NOMO-1 treated with DMSO at 0.1 percent for 48 hours (cell line): ENCODE data around the gene FMO1.
"Not testable (repeated sequence)": the region's sequence is repeated elsewhere in the genome, so short reads cannot be mapped to it uniquely, and the experiment has no call there.

Experiments used
- DNase-seq: peaks from one replicate; lab custom pipeline; 2025; ENCODE audit not compliant: unreplicated experiment; lab: John Stamatoyannopoulos, UW

Gene FMO1

DNA sequence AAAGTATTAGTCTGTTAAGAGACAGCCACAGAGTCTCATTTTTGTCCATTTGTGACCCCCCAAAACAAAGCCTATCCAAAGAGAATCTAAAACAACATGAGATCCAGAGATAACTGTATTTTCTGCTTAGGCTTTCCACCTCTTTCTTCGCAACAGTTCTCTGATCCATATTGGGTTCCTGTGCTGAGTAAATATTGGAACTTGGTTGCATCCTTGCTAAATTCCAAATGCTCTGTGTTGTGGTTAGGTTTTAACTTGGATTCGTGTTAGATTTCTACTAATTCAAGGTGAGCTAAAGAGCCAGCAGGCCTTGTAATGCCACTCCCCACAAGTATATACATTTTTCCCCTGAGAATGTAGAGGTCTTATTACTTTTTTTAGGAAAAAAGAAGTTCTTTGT lies 29.2 kb downstream of the FMO1 start:
- no peak for DNase-seq

DNA sequence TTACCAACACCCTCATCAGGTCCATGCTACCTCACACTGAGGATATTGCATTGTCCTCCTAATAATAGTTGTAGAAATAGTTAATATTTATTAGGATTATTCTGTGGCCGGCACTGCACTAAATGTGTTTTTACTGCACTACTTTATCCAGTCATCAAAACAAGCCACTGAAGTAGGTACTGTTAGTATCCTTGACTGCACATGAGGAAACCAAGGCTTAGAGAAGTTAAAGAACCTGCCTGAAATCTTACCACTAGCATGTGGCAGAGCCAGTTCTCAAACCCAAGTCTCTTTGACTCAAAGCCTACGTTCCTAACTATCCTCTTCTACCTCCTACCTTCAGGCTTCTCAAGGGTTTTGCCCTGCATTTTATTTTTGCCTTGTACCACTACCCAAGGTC lies 30.9 kb downstream of the FMO1 start:
- DNase-seq: no peak

DNA sequence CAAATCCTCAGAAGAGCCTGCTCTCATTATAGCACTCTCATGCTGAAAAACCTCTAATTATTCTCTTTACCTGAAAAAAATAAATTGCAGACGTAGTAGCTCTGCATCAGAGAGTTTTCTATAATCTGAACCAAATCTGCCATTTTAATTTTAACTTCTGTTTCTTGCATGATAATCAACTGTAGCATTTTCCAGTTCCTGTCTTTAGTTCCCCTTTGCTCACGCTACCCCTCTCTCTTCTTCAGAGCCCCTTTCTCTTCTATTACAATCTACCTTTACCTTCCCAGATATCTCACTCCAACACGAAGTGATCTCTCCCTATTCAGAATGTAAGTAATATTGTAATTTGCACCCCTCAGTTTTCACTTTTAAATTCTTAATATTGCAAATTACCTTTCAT lies 31.4 kb downstream of the FMO1 start:
- peak; percentile 68 for DNase-seq

DNA sequence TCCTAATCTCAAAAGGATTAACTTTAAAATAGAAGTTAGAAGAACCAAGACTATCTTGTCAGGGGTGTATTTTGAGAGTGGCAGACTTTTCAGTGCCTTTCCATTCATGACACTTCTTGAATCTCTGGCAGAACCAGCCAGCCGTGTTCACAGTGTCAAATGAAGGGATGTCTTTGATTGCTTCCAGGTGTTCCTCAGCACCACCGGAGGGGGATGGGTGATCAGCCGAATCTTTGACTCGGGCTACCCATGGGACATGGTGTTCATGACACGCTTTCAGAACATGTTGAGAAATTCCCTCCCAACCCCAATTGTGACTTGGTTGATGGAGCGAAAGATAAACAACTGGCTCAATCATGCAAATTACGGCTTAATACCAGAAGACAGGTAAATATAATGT lies 32.3 kb downstream of the FMO1 start:
- no peak for DNase-seq

DNA sequence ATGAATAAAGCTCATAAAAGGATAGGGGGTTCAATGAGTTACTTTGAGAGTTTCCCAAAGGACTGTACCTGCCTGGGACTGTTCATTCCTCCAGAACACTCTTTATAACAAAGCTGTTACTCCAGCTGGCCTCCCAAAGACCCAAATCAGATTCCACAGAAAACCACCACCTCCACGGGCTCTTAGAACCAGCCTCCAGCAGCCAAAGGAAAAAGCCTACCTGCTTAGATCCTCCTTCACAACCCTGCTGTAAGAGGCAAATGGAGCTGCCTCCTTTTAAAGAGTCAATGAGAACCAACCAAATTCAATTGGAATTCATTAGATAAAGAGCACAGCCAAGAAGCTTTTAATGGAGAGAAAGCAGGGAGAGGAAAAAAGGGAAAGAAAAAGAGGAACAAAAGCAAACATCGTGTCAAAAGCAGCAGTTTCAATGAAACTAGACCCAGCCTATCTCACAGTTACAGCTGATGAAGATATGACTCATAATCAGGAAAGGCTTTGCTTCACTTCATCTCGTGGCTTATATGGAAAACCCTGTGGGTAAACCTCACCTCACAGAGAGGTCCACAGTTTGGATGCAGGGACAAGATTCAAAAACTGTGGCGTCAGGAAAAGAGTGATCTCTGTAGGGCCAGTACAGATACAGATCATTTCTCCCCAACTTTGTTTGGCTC lies 37.9 kb downstream of the FMO1 start:
- peak; percentile 72 for DNase-seq

DNA sequence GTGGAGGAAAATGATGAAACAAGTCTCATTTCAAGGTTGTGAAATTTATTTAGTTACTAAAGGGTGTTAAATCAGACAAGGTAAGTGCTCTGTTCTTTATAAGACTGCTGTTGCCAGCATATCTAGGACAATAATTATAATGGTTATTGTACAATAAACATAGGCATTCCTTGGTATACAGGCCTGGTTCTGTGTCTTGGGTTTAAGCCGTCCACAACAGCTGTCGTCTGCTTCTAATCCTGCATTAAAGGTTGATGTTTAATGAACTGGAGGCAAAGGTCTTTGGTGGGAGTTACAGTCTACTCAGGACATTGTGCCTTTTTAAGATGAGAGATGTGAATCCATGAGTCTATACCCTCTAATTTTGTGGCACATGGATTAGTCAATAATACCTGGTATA lies 42.3 kb downstream of the FMO1 start:
- DNase-seq: no peak

DNA sequence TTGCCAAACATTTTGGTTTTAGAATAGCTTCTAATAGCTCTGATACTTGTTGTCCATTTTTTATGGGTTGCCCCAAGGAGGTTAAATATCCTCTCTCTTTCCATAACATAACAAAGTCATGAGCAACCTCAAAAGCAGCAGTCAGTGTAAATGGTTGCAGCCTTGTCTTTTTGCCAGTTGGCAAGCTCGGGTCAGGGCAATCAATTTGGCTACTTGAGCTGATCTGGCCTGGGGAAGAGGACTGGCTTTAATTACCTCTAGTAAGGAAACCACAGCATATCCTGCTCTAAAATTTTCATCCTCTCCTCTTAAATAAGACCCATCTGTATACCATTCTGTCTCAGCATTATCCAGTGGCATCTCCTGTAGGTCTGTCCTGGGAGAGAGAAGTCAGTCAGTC lies 44.5 kb downstream of the FMO1 start:
- DNase-seq: no peak

DNA sequence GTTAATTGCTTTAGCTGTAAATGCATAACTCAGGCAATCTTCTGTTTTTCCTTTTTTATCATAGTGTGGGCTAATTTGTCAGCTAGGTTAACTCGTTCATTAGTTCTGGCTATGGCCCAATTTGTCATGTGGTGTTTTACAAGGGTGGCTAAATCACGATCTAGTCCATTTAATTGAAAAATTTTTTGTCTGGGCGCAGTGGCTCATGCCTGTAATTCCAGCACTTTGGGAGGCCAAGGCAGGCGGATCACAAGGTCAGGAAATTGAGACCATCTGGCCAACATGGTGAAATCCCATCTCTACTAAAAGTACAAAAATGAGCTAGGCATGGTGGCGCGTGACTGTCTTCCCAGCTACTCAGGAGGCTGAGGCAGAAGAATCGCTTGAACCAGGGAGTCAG lies 47.1 kb downstream of the FMO1 start:
- DNase-seq: not testable (repeated sequence)

DNA sequence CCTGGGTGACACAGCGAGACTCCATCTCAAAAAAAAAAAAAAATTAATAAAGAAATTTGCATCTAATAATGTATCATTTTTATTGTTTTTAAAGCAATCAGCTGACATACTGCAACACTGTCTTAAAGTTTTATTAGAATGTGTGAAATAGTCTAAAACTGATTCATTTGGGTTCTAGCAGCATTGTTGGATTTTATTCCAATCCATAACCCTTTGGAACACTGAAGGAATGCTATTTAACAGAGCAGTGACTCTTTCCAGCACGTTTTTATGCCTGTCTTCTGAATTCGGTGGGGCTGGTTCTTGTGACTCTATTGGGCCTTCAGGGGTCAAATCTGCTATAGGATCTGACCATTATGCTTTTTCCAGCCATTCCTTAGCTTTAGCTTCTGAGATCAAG lies 47.5 kb downstream of the FMO1 start:
- no peak for DNase-seq

DNA sequence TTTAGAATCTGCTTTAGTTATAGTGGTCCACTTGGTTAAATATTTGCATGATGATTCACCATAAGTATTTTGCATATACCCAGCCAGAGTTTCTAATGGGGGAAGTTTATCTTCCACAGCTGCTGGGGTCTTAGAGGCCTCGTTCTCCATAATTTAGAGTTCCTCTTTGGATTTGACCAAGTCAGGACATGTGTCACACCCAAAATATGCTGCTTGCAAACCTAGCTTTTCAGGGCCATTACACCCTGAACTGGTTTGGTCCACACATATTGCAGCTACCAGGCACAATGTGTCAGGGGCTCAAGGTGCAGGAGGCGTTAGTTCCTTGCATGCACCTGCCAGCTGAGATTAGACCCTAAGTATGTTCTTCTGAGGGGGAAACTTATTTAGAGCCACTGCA lies 48.6 kb downstream of the FMO1 start:
- no peak for DNase-seq

DNA sequence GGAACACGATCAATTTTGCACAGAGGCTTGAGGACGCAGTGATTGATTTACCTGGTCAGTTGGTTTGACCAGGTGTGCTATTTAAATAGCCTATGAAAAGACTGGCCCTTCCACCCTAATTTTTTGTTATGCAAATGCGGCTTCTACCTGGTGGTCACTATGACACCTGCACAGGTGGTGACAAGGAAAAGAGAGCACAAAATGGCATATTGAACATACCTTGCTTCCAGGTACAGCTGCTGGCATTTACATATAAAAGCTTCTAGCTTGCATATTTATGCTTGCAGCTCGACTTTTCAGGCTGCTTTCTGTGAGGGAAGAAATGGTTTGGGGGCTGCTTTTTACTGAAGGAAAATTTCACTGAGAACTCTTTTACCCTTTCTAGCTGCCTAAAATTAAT lies 50.4 kb downstream of the FMO1 start:
- no peak for DNase-seq

DNA sequence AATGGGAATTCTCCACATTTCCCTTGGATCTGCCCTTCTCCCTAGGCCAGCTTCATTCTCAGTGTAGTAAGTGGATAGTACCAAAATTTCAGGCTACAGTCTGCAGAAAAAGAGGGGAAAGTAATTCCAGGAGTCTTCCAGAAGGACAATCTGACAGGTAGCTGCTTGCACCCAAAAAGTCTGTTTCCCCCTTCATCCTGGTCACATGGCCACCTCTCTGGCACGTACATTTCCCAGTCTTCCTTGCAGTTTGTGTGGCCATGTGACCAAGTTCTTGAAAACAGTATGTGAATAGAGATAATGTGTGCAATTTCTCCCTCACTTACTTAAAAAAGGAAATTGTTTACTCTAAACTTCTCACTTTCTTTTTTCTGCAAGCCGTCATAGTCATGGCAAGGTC lies 51.0 kb downstream of the FMO1 start:
- DNase-seq: no peak

DNA sequence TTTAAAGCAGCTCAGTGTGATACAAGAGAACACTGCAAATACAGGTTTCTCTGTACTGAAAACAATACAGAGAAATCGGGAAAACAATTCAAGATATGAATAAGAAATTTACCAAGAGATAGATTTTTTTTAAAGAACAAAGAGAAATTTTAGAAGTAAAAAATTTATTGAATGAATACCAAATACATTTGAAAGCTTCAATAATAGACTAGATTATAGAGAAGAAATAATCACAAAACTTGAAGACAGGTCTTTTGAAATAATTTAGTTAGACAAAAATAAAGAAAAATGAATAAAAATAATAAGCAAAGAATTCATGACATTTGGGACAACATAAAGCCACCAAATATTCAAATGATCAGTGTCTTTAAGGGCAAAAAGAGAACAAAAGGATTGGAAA lies 52.1 kb downstream of the FMO1 start:
- DNase-seq: no peak

DNA sequence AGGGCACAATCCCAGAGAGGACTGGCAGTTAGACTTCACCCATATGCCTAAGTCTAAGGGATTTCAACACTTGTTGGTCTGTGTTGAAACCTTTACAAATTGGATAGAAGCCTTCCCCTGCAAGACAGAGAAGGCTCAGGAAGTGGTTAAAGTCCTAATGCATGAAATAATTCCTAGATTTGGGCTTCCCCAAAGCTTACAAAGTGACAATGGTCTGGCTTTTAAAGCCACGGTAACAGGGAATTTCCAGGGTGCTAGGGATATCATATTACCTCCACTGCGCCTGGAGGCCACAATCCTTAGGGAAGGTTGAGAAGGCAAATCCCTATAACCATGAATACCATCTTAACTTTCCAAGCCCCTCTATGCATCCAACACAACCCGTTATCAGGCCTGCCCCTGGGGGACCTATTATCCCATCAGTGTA lies 62.4 kb downstream of the FMO1 start:
- DNase-seq: peak; percentile 15

DNA sequence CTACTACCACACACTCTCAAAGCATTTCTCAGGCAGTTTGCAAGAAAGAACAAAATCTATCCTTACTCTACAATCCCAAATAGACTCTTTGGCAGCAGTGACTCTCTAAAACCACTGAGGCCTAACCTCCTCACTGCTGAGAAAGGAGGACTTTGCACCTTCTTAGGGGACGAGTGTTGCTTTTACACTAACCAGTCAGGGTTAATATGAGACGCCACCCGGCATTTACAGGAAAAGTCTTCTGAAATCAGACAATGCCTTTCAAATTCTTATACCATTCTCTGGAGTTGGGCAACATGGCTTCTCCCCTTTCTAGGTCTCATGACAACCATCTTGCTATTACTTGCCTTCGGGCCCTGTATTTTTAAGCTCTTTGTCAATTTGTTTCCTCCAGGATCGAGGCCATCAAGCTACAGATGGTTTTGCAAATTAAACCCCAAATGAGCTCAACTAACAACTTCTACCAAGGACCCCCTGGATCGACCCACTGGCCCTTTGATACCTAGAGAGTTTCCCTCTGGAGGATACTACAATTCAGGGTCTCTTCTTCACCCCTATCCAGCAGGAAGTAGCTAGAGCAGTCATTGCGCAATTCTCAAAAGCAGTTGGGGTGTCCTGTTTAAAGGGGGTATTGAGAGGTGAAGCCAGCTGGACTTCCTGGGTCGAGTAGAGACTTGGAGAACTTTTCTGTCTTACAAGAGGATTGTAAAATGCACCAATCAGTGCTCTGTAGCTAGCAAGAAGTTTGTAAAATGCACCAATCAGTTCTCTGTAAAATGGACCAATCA lies 63.7 kb downstream of the FMO1 start:
- no peak for DNase-seq

DNA sequence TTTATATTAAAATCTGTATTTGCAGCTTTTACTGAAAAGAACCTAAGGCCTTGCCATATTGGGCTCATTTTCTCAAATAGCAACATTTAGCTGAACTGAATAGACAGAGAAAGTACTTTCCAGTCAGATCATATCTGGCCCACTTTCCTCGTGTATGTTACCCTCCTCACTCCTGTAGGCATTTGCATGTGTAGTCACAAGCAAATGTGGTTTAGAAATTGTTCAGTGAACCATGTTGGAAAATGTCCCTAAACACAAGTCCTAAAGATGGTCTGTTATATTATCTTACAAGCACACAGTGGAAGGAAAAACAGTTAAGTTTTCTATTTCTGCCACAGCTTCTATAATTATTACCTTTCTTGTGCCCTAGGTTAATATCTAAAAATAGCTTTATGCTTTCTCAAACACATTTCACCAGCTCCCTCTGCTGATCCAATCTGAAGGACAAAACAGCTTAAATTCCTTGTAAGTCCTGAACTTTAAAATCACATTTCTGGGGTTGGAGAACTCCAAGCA lies 65.1 kb downstream of the FMO1 start:
- DNase-seq: no peak

DNA sequence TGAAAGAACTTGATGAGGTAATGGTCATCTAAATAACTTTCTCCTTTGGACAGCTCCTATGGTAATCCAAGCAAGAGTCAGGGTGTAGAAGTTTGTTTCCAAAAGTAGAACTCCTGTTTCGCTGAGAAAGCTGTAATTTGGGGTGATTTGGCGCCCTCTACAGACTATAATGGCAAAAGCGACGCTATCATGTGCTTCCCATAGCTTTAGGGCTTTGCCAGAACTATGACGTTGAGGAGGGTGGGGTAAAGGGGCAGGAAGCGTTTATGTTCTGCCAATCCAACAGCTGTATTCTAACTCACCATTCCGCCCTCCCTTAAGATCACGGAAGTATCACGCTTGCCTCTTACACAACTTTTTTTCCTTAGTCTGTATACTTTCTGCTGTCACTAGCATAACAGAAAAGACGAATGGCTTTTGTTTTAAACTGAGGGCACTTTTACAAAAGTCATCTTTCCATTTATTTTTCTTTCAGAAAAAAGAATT lies 65.6 kb downstream of the FMO1 start, which contains the start of gene FMO4:
Gene FMO4 (plus strand): TSS at position 349 of the 486 bp plus-strand sequence. CDS start 5,643 bp downstream, outside the sequence.
- DNase-seq: peak; percentile 99

DNA sequence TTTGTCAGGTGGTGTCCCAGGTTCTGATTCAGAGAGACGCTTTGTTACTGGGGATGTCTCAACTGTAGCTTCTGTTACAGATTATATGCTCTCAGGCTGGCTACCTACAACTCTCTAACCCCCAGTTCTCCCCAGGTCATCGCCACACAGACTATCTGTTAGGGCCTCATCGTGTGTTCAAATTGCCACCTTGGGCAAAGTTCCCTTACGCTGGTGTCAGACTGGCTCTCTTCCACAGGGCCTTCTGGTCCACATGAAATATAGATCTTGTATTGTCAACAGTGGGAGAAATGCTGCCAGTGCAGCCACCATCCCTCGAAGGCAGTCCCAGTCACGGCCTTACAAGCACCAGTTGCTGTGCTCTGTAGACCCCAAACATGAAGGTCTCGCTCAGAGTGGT lies 81.0 kb downstream of the FMO1 start:
- DNase-seq: no peak

DNA sequence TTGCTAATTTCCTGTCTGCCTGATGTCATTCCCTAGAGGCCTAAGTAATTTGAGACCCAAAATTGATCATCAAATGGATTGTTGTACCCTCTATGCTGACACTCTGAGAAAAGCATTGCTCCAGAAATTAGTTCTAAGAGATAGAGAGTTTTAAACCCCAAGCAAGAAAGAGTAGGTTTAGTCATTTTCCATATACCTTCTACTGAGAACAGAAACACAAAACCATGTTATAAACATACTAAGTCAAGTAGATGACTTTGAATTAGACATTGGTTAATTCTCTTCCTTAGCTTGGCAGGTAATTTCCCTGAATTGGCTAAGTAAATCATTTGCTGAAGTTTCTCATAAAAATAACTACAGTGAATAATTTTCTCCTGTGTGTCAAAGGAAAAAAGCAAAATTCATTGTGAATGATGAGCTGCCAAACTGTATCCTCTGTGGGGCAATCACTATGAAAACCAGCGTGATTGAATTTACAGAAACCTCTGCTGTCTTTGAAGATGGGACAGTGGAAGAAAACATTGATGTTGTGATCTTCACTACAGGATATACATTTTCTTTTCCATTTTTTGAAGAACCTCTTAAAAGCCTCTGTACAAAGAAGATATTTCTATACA lies 85.8 kb downstream of the FMO1 start:
- DNase-seq: no peak
